Central memory CD8-positive, alpha-beta T cell (primary cell): ENCODE data around the gene CPNE2.

ENCODE experiments used
- ATAC-seq: fragments of 150-1000 bp; cut with Tn5 transposase; replicated peaks from 2 replicates; pipeline ENCODE4 v1.10.0; 2022; ENCODE audit warnings: mild to moderate bottlenecking, moderate FRiP score, moderate number of reproducible peaks; ENCODE audit not compliant: poor library complexity, severe bottlenecking; ENCODE audit errors: extremely low read depth
- DNase-seq, 2 donors: peaks; one replicate each; pipeline ENCODE4 v3.0.0; 2021; ENCODE audit warnings: low spot score in 2 of 2
- H3K27ac Mint-ChIP-seq: one replicate; pipeline ENCODE4 v1.8.0; 2022; ENCODE audit warnings: low read depth, mild to moderate bottlenecking, moderate library complexity, mixed read lengths
- H3K27me3 Mint-ChIP-seq: one replicate; pipeline ENCODE4 v1.8.0; 2022; ENCODE audit warnings: mixed read lengths
- H3K36me3 Mint-ChIP-seq: one replicate; pipeline ENCODE4 v1.8.0; 2022; ENCODE audit warnings: mild to moderate bottlenecking, moderate library complexity, mixed read lengths; ENCODE audit not compliant: insufficient read depth
- H3K4me1 Mint-ChIP-seq: one replicate; pipeline ENCODE4 v1.8.0; 2022; ENCODE audit warnings: mixed read lengths
- H3K4me3 Mint-ChIP-seq: one replicate; pipeline ENCODE4 v1.8.0; 2022; ENCODE audit warnings: mild to moderate bottlenecking, moderate library complexity, mixed read lengths
- H3K9me3 Mint-ChIP-seq: one replicate; pipeline ENCODE4 v1.8.0; 2022; ENCODE audit warnings: mixed read lengths

CPNE2 gene

DNA sequence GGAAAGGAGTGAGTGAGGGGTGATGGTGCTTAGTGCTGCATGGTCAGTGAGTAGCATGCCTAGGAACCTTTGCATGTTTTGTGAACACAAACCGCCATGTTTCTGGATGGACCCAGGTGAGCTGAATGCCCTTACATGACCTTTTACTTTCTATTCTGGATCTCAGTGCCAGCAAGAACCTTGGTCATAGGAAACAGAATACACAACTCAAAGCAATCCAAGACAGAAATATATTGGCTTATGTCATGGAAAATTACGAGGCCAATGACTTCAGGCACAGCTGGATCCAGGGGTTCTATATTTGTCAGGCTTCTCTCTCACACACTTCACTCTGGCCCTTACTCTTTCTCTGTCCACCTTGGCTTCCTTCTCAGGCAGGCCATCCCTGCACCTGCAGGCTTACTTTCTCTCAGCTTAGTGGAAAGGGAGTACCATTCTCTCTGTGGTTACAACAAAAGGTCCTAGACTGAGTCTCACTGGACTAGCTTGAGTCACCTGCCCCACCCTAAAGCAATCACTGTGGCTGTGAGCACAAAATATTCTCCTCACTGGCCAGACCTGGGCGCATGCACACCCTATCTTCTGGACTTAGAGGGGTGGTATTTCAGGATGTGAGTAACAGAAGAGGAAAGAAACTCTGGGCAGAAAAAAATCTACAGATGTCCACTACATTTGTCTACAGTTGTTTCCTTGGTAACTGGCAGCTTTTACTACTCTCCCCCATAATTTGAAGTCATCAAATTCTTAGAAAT is 20.4 kb upstream of the CPNE2 start:
- H3K36me3 Mint-ChIP-seq = peaks cover 80% of the 10 kb centered on the region
- peak overlapping the region; percentile 60 for H3K4me3 Mint-ChIP-seq
- no peaks in the 10 kb centered on the region for H3K9me3 Mint-ChIP-seq
- no peak for DNase-seq
- H3K4me1 Mint-ChIP-seq = peaks cover 38% of the 10 kb centered on the region
- no peak for ATAC-seq
- H3K27me3 Mint-ChIP-seq = no peaks in the 10 kb centered on the region
- H3K27ac Mint-ChIP-seq = peak overlapping the region; percentile 90

DNA sequence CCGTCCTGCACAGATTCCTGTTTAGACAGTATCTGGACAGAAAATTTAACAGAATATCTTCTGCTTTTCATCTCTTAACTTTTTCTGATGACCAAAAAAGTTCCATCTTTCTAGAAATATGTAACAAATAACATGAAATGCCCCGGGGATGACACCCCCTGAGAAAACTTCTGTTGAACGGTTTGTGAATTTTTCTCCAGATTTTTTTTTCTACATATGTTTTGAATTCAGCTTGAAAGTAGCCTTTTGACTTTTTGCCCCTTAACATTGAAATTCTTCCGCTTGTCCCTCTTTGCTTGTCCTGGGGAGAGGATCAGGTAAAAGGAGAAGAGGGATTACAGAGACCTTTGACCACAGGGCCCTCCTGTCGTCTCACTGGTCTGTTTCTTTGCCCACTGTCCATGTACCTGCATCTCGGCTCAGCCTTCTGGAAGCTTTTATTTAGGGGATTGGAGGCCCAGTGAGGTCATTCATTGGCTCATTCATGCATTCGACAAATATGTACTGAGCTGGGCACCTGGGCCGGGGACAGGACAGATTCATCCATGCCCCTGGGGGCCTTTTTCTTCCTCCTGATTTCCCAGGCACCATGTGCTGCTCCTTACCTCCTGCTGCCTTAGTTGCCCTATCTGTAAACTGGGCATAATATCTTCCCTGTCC is 19.6 kb upstream of the CPNE2 start:
- Mint-ChIP-seq H3K9me3 (no peaks in the 10 kb centered on the region), H3K36me3 (peaks cover 80% of the 10 kb centered on the region), H3K27me3 (no peaks in the 10 kb centered on the region), H3K4me3 (no peak overlapping the region), H3K27ac (no peak overlapping the region), H3K4me1 (peaks cover 38% of the 10 kb centered on the region)
- DNase-seq (no peak), ATAC-seq (no peak)

DNA sequence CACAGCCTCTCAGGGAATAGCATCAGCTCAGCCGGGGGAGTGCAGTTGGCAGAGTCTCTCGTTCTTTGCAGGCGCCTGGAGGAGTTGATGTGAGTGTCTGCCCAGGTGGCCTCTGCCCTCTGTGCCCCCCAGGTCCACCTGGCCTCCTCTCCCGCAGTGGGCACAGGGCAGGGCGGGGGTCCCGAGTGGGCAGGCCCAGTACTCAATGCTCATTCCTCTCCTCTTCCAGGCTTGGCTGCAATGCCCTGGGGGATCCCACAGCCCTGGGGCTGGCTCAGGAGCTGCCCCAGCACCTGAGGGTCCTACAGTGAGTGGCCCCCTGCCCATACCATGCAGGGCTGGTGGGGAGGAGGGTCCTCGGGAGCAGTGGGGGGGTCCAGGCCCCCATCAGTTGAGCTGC is 14.7 kb upstream of the CPNE2 start:
- H3K9me3 Mint-ChIP-seq = no peaks in the 10 kb centered on the region
- no peak overlapping the region for H3K4me3 Mint-ChIP-seq
- ATAC-seq = no peak
- no peaks in the 10 kb centered on the region for H3K4me1 Mint-ChIP-seq
- H3K27ac Mint-ChIP-seq = no peak overlapping the region
- H3K27me3 Mint-ChIP-seq = no peaks in the 10 kb centered on the region
- H3K36me3 Mint-ChIP-seq = peaks cover 63% of the 10 kb centered on the region
- no peak for DNase-seq

DNA sequence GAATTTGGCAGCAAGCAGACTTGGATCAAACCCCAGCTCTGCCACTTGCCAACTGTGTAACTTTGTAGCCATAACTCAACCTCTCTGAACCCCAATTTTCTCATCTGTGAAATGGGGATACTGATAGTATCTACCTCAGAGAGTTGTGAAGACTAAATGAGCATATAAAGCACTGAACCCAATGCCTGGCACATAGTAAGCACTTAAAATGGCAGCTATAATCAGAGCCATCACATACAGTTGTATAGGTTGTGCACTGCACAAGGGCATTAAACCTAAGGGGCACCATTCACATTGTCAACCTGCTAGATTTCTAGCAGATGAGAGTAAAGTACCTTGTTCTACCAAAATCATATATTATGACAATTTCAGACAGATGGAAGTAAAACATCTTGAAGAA is 10.6 kb upstream of the CPNE2 start:
- Mint-ChIP-seq H3K4me1 (peaks cover 8% of the 10 kb centered on the region), H3K36me3 (peaks cover 54% of the 10 kb centered on the region), H3K27me3 (no peaks in the 10 kb centered on the region), H3K27ac (no peak overlapping the region), H3K9me3 (no peaks in the 10 kb centered on the region), H3K4me3 (no peak overlapping the region)
- no peak for ATAC-seq
- DNase-seq = no peak

DNA sequence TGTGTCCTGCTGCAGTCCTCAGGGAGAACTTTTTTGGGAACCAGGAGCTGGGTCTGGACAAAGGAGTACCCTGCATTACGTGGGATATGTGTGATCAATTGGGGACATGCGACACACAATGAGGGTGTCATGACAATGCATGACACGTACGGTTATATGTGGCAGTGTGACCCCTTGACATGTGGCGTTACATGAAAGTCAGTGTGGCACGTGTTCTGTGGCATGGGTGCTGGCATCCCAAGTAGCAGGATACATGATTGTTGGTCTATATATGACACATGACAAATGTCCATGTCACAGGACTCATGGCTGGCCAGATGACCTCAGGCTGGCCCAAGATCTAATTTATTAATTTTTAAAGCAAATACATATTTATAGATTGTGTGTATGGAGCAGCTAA is 9.7 kb upstream of the CPNE2 start:
- no peak for ATAC-seq

DNA sequence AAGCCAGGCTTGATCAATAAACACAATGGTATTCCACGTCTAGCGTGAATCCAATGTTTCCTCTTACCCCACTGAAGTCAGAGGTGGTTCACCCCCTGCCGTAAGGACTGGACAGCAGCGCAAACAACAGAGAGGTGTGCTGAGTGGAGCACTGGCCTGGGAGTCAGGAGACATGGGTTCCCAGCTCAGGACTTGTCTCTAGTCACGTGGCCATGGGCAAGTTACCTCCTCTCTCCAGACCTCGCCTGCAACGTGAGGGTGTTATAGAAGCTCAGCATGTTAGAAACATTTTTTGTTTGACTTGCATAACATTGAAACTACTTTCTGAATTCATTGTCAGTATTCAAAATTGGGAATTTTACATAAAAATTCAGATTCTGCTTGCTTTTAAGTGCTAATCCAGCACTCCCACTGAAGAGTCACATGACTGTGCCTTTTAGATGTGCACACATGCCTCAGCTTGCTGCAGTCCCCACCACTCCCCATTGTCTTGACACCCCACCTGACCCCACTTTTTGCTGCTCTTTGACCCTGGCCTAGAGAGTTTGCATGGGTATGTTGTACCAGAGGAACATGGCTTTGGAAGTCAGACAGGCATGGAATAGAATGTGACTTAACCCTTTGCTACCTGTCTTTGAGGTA is 8.8 kb upstream of the CPNE2 start:
- H3K27ac Mint-ChIP-seq = peak overlapping the region; percentile 90
- no peaks in the 10 kb centered on the region for H3K9me3 Mint-ChIP-seq
- no peak overlapping the region for H3K4me3 Mint-ChIP-seq
- H3K4me1 Mint-ChIP-seq = peaks cover 8% of the 10 kb centered on the region
- peaks cover 46% of the 10 kb centered on the region for H3K36me3 Mint-ChIP-seq
- peak; percentile 13 for ATAC-seq
- H3K27me3 Mint-ChIP-seq = no peaks in the 10 kb centered on the region
- no peak for DNase-seq

More for the DNA sequence above, 9.7 kb upstream of the CPNE2 start:
- DNase-seq = no peak
- peak overlapping the region; percentile 44 for H3K27ac Mint-ChIP-seq
- no peaks in the 10 kb centered on the region for H3K27me3 Mint-ChIP-seq
- no peak overlapping the region for H3K4me3 Mint-ChIP-seq
- no peaks in the 10 kb centered on the region for H3K9me3 Mint-ChIP-seq
- peaks cover 48% of the 10 kb centered on the region for H3K36me3 Mint-ChIP-seq
- peaks cover 8% of the 10 kb centered on the region for H3K4me1 Mint-ChIP-seq

DNA sequence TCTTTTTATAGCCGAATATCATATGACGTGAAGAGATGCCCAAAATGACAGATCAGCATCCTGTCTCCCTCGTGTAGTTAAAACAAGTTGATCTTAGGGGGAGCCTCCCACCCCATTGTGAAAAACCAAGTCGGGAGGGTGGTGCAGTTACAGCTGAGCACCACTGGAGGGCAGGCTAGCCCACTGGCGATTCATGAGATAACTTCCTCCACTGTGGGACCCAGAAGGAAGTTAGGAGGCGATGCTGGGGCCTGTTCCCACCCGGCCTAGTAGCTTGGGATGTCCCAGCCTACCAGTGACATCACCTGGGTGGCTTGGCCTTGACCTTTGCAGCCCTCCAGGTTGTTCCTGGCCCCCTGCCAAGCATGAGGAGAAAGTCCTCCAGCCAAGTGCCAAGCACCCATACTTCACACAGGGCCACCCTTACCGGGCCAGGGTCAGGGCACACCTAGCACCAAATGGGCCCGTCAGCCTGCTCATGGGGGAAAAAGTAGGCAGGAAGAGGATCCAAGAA is 8.1 kb upstream of the CPNE2 start:
- H3K27me3 Mint-ChIP-seq = no peaks in the 10 kb centered on the region
- peak; percentile 67 to 84 for DNase-seq

DNA sequence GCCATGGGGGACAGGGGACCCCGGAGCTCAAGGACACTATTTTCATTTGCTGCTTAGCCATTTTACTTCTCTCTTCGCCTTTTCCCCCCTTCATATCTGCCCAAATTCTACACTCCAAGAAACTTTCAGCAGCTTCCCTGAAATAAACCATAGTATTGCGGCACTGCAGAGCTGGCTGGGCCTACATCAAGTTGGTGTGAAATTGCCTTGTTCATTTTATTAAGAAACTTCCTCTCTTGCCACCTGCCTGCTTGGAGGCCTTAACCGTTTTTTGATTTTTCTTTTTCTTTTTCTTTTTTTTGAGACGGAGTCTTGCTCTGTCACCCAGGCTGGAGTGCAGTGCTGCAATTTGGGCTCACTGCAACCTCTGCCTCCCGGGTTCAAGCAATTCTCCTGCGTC is 7.4 kb upstream of the CPNE2 start:
- DNase-seq (no peak), ATAC-seq (no peak)
- H3K4me1 Mint-ChIP-seq = peaks cover 8% of the 10 kb centered on the region
- no peaks in the 10 kb centered on the region for H3K27me3 Mint-ChIP-seq
- no peak overlapping the region for H3K4me3 Mint-ChIP-seq
- no peak overlapping the region for H3K27ac Mint-ChIP-seq
- H3K36me3 Mint-ChIP-seq = peaks cover 41% of the 10 kb centered on the region
- no peaks in the 10 kb centered on the region for H3K9me3 Mint-ChIP-seq

More for the DNA sequence above, 8.1 kb upstream of the CPNE2 start:
- Mint-ChIP-seq H3K4me3 (no peak overlapping the region), H3K4me1 (peaks cover 8% of the 10 kb centered on the region), H3K36me3 (peaks cover 47% of the 10 kb centered on the region), H3K27ac (peak overlapping the region; percentile 90), H3K9me3 (no peaks in the 10 kb centered on the region)
- peak; percentile 91 for ATAC-seq

DNA sequence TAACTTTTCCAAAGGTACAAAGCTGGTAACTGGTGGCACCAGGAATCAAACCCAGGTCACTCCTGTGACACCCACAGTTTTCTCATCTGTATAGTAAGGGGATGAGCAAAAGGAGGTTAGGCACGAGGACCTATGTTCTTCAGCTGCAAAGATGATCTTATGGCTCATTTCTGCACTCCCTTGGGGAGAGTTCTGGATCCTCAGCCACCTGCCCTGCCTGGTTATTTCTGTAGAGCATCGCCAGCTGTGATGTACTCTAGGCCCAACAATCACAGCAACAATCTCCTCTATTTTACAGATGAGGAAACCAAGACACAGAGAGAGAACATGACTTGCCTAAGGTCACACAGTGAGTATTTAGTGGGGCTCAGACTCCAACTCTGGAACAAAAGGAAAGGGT is 5.4 kb upstream of the CPNE2 start:
- H3K27ac Mint-ChIP-seq = no peak overlapping the region

DNA sequence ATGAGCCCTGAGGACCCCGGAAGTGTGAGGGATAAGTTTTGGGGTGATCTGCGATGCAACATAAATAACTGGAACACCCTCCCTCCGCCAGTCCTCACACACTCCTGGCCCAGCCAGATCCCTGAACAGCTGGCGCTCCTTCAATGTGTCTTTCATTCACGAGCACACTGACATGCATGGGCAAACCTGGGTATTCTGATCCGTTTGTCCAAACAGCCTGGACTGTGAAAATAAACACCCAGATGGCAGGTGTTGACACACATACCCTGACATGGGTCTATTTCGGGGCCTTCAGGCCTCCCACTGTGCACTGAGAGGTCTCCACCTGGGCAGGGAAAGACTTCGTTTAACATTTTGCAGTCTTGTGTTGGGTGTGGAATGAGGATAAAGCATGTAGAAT is 3.0 kb upstream of the CPNE2 start:
- H3K4me3 Mint-ChIP-seq = no peak overlapping the region
- H3K27ac Mint-ChIP-seq = no peak overlapping the region
- ATAC-seq = no peak
- peaks cover 19% of the 10 kb centered on the region for H3K36me3 Mint-ChIP-seq
- H3K9me3 Mint-ChIP-seq = no peaks in the 10 kb centered on the region
- no peak for DNase-seq
- H3K4me1 Mint-ChIP-seq = peaks cover 11% of the 10 kb centered on the region
- H3K27me3 Mint-ChIP-seq = no peaks in the 10 kb centered on the region

More for the DNA sequence above, 5.4 kb upstream of the CPNE2 start:
- H3K27me3 Mint-ChIP-seq = no peaks in the 10 kb centered on the region
- DNase-seq (no peak), ATAC-seq (no peak)
- H3K4me1 Mint-ChIP-seq = peaks cover 14% of the 10 kb centered on the region
- no peaks in the 10 kb centered on the region for H3K9me3 Mint-ChIP-seq
- no peak overlapping the region for H3K4me3 Mint-ChIP-seq
- peaks cover 36% of the 10 kb centered on the region for H3K36me3 Mint-ChIP-seq

DNA sequence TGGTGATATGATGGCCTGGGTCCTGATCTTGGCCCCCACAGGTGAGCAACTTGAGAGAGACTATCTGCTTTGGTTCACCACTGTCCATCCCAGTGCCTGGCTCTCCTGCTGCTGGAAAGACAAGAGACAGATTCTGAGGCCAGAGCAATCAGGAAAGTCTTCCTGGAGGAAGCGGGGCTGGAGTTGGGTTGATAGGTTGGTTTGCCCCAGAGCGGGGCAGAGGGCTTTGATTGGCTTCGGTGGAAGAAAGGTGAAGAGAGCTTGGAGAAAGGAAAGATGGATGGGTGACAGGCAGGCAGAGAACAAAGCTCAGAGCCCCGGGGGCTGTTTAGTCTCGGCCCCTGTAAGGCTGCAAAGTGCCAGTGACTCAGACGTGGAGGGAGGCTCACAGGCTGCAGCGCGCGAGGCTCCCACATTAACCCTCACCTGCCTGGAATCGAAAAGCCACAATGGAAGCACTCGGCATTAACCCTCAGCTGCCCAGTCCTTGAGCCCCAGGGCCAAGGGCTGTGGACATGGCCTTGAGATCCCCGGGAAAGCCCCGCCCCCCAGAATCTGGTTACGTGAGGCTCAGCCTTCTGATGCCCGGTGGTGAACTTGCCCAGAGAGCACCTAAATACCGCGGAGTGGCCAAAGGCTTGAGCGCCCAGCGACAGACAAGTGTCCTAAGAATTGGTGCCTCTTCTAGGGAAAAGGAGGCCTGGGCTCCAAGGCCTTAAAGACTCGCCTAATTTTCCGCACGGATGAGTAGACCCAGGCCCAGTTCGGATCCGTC is 996 bp upstream of the CPNE2 start:
- Mint-ChIP-seq H3K4me1 (peaks cover 11% of the 10 kb centered on the region), H3K4me3 (peak overlapping the region; percentile 76), H3K27ac (peak overlapping the region; percentile 86), H3K27me3 (no peaks in the 10 kb centered on the region), H3K9me3 (no peaks in the 10 kb centered on the region), H3K36me3 (peaks cover 10% of the 10 kb centered on the region)
- no peak for DNase-seq
- ATAC-seq = no peak

DNA sequence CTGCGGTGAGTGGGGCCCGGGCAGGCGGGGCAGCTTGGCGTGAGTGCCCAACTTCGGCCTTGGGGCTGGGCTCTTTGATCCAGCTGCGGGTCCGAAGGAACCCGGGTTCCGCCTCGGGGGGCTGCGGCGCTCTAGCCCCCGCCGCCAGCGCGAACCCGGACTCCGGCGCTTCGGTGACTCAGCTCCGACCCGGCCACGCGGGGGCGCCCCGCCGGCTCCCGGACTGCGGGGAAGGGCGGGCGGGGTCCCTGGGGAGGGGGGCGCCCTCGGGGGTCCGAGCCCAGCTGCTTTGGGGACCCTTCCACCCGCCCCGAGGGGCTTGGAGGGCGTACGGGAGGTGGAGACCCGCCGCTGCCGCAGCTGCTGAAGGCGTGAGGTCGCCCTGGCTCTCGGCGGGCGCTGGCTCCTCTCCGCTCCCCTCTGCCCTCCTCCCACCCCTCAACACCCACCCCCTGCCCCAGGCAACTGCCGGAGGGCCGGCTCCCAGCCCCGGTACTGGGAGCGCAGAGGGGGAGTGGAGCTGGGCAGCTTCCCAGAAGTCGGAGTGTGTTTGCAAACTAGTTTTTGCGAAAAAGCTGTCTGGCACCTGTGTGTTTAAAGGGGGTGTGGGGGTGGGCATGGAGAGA is 516 bp downstream of the CPNE2 start:
- Mint-ChIP-seq H3K36me3 (peaks cover 11% of the 10 kb centered on the region), H3K4me3 (peak overlapping the region; percentile 81), H3K9me3 (no peaks in the 10 kb centered on the region), H3K27ac (no peak overlapping the region), H3K4me1 (peaks cover 11% of the 10 kb centered on the region), H3K27me3 (no peaks in the 10 kb centered on the region)
- ATAC-seq (peak; percentile 64), DNase-seq (no peak)
